IMR-90 (cell line): ENCODE data around the gene TMTC1. TPM values are rescaled to one million over a fixed set of nuclear protein-coding genes. Genes with fewer than 3 reads are reported as not detected.

Experiments
- ATAC-seq: fragments of 200-7000 bp; cut with Tn5 transposase; 2 replicates; pipeline ENCODE4 v1.9.1; 2020; ENCODE audit warnings: low read depth, mild to moderate bottlenecking, moderate library complexity
- BruUV-seq: library from RNA; stranded (reverse); fragments of 400-500 nt; replicated peaks from 2 replicates; lab custom pipeline; 2021; lab: Mats Ljungman, UMichigan
- CTCF ChIA-PET: fragments of 300-600 bp; formaldehyde crosslinking; extraction: SDS; loops from one replicate; lab custom pipeline; 2021; ENCODE audit warnings: antibody characterized with exemption; lab: Yijun Ruan, JAX
- POLR2A ChIA-PET: fragments of 300-600 bp; sonication (Branson Sonifier 250); formaldehyde crosslinking; loops from one replicate; lab custom pipeline; 2022; ENCODE audit warnings: antibody characterized with exemption; ENCODE audit not compliant: unreplicated experiment; lab: Charles Lee
- DNase-seq: peaks from one replicate; pipeline ENCODE4 v3.0.0; 2013
- H2AFZ ChIP-seq: replicated peaks from 2 replicates; pipeline ENCODE3; 2013; ENCODE audit warnings: low read length, mild to moderate bottlenecking; ENCODE audit not compliant: poor library complexity
- H2AK5ac ChIP-seq: 2 replicates; pipeline ENCODE4 v1.6.1; 2013; ENCODE audit warnings: low read depth, low read length, inconsistent platforms
- H2AK9ac ChIP-seq: replicated peaks from 2 replicates; pipeline ENCODE3; 2013; ENCODE audit warnings: mild to moderate bottlenecking, low read depth, low read length, moderate library complexity; ENCODE audit not compliant: poor library complexity
- H2BK120ac ChIP-seq: 2 replicates; pipeline ENCODE4 v1.6.1; 2013; ENCODE audit warnings: low read depth, low read length, inconsistent platforms
- H2BK15ac ChIP-seq: 3 replicates; pipeline ENCODE4 v1.6.1; 2013; ENCODE audit warnings: low read depth, low read length, inconsistent platforms
- H2BK20ac ChIP-seq: 2 replicates; pipeline ENCODE4 v1.6.1; 2013; ENCODE audit warnings: low read depth, mild to moderate bottlenecking, inconsistent platforms, low read length, moderate library complexity
- H2BK5ac ChIP-seq: 2 replicates; pipeline ENCODE4 v1.6.1; 2013; ENCODE audit warnings: mild to moderate bottlenecking, low read depth, low read length, inconsistent platforms; ENCODE audit not compliant: poor library complexity, severe bottlenecking
- H3K14ac ChIP-seq: replicated peaks from 2 replicates; pipeline ENCODE4 v1.6.1; 2013; ENCODE audit warnings: low read depth, low read length, inconsistent platforms
- H3K18ac ChIP-seq: 2 replicates; pipeline ENCODE4 v1.6.1; 2013; ENCODE audit warnings: low read depth, low read length, control low read depth
- H3K23ac ChIP-seq: 2 replicates; pipeline ENCODE4 v1.6.1; 2013; ENCODE audit warnings: low read depth, low read length, inconsistent platforms
- H3K27ac ChIP-seq: 2 replicates; pipeline ENCODE4 v1.5.1; 2013; ENCODE audit warnings: mild to moderate bottlenecking, control low read depth, low read length; ENCODE audit not compliant: insufficient read depth
- H3K27me3 ChIP-seq: 2 replicates; pipeline ENCODE4 v1.6.1; 2013; ENCODE audit warnings: low read length; ENCODE audit not compliant: control insufficient read depth, insufficient read depth
- H3K36me3 ChIP-seq: 2 replicates; pipeline ENCODE4 v1.6.1; 2013; ENCODE audit warnings: low read length, mixed read lengths; ENCODE audit not compliant: control insufficient read depth, insufficient read depth
- H3K4ac ChIP-seq: 2 replicates; pipeline ENCODE4 v1.6.1; 2013; ENCODE audit warnings: low read depth, low read length, inconsistent platforms
- H3K4me1 ChIP-seq: 2 replicates; pipeline ENCODE4 v1.6.1; 2013; ENCODE audit warnings: low read length, mixed read lengths; ENCODE audit not compliant: control insufficient read depth, insufficient read depth
- H3K4me2 ChIP-seq: 2 replicates; pipeline ENCODE4 v1.6.1; 2013; ENCODE audit warnings: low read depth, mild to moderate bottlenecking, control low read depth, low read length, moderate library complexity
- H3K4me3 ChIP-seq: 2 replicates; pipeline ENCODE4 v1.5.1; 2013; ENCODE audit warnings: low read depth, mild to moderate bottlenecking, control low read depth, low read length, moderate library complexity; ENCODE audit not compliant: insufficient read depth
- H3K56ac ChIP-seq: 2 replicates; pipeline ENCODE4 v1.6.1; 2013; ENCODE audit warnings: low read length, inconsistent platforms; ENCODE audit not compliant: insufficient read depth; ENCODE audit errors: extremely low read depth
- H3K79me1 ChIP-seq, 2 experiments: 2 replicates each; pipeline ENCODE4 v1.6.1; 2013; ENCODE audit warnings: low read length in 2 of 2, inconsistent platforms in 1 of 2, low read depth in 1 of 2
- H3K9ac ChIP-seq: 2 replicates; pipeline ENCODE4 v1.6.1; 2013; ENCODE audit warnings: low read depth, low read length, control low read depth
- H3K9me1 ChIP-seq: 2 replicates; pipeline ENCODE4 v1.6.1; 2013; ENCODE audit warnings: low read length, inconsistent platforms; ENCODE audit not compliant: insufficient read depth
- H3K9me3 ChIP-seq: 2 replicates; pipeline ENCODE4 v1.6.1; 2013; ENCODE audit warnings: low read length; ENCODE audit not compliant: control insufficient read depth, insufficient read depth
- H4K20me1 ChIP-seq: 2 replicates; pipeline ENCODE4 v1.6.1; 2013; ENCODE audit warnings: low read length, inconsistent platforms; ENCODE audit not compliant: insufficient read depth
- H4K5ac ChIP-seq: 2 replicates; pipeline ENCODE4 v1.6.1; 2013; ENCODE audit warnings: mild to moderate bottlenecking, low read depth, low read length, control low read depth
- H4K8ac ChIP-seq, 2 experiments: 2 replicates each; pipeline ENCODE4 v1.6.1; 2013; ENCODE audit warnings: low read depth in 2 of 2, low read length in 2 of 2, control low read depth in 1 of 2, inconsistent platforms in 1 of 2
- H4K91ac ChIP-seq: 2 replicates; pipeline ENCODE4 v1.6.1; 2013; ENCODE audit warnings: low read depth, low read length, inconsistent platforms; ENCODE audit not compliant: insufficient read depth
- BHLHE40 ChIP-seq: fragments of 150-350 bp; IDR thresholded peaks from 2 replicates; pipeline ENCODE4 v1.6.1; 2016; ENCODE audit warnings: mild to moderate bottlenecking, low read depth, low read length
- CEBPB ChIP-seq: IDR thresholded peaks from 2 replicates; pipeline ENCODE4 v1.6.1; 2012; ENCODE audit warnings: low read depth, low read length, improper control_type of control experiment
- FOS ChIP-seq: fragments of 150-350 bp; IDR thresholded peaks from 2 replicates; pipeline ENCODE4 v1.6.1; 2016; ENCODE audit warnings: low read depth, low read length
- MAFK ChIP-seq: IDR thresholded peaks from 2 replicates; pipeline ENCODE4 v1.6.1; 2012; ENCODE audit warnings: low read depth, low read length, improper control_type of control experiment
- MXI1 ChIP-seq: IDR thresholded peaks from 2 replicates; pipeline ENCODE4 v1.6.1; 2012; ENCODE audit warnings: low read depth, mild to moderate bottlenecking, low read length, moderate library complexity, borderline replicate concordance
- RAD21 ChIP-seq: IDR thresholded peaks from 2 replicates; pipeline ENCODE4 v1.6.1; 2012; ENCODE audit warnings: low read length, improper control_type of control experiment
- RCOR1 ChIP-seq: IDR thresholded peaks from 2 replicates; pipeline ENCODE4 v1.6.1; 2012; ENCODE audit warnings: mild to moderate bottlenecking, low read length, improper control_type of control experiment; ENCODE audit not compliant: insufficient replicate concordance
- SMC3 ChIP-seq: fragments of 150-350 bp; IDR thresholded peaks from 2 replicates; pipeline ENCODE4 v1.6.1; 2016; ENCODE audit warnings: low read depth, mild to moderate bottlenecking, antibody characterized with exemption, low read length, moderate library complexity
- WGBS, 2 experiments: methylation state at CpG; one replicate each; pipeline versions ENCODE4 v1.1.5 to v1.1.7; 2013; ENCODE audit warnings: missing lambda C conversion rate in 2 of 2; ENCODE audit not compliant: insufficient read length in 1 of 2; ENCODE audit errors: extremely low coverage in 2 of 2; 5-methylcytosine and 5-hydroxymethylcytosine counted together
- dilution Hi-C: fragments of 300-500 bp; cut with HindIII; formaldehyde crosslinking; loops from one replicate; pipeline ENCODE4 v1.14.3; 2018; ENCODE audit warnings: low sequenced_read_pairs; ENCODE audit not compliant: unreplicated experiment
- in situ Hi-C: fragments of 300-500 bp; cut with MboI; formaldehyde crosslinking; loops from 3 replicates; pipeline ENCODE4 v1.14.3; 2019; ENCODE audit warnings: low sequenced_read_pairs, inconsistent platforms, mixed read lengths
- intact Hi-C: fragments of 100-400 bp; cut with micrococcal nuclease; formaldehyde crosslinking; loops from 2 replicates; pipeline ENCODE4 v1.10.0; 2022
- polyA plus RNA-seq, 3 experiments: library from polyadenylated mRNA; depleted of rRNA; stranded (reverse); fragments of >200 nt; gene quantifications; 2 replicates each; pipeline ENCODE4 v1.2.3, GENCODE V29; 2012; ENCODE audit warnings: low replicate concordance in 1 of 3
- total RNA-seq: library from RNA; depleted of rRNA; stranded (reverse); fragments of >200 nt; gene quantifications from 2 replicates; pipeline ENCODE4 v1.2.3, GENCODE V29; 2012
- TF ChIP-seq, protein P1 (sequence below): fragments of 150-350 bp; IDR thresholded peaks from 2 replicates; pipeline ENCODE4 v1.6.1; 2016; ENCODE audit warnings: low read depth, mild to moderate bottlenecking, low read length, moderate library complexity, borderline replicate concordance

Gene TMTC1
- total and polyA plus RNA-seq, 2 of the 4 experiments (the other 2 are of a cell fraction): 12.5 to 36.4 TPM

DNA sequence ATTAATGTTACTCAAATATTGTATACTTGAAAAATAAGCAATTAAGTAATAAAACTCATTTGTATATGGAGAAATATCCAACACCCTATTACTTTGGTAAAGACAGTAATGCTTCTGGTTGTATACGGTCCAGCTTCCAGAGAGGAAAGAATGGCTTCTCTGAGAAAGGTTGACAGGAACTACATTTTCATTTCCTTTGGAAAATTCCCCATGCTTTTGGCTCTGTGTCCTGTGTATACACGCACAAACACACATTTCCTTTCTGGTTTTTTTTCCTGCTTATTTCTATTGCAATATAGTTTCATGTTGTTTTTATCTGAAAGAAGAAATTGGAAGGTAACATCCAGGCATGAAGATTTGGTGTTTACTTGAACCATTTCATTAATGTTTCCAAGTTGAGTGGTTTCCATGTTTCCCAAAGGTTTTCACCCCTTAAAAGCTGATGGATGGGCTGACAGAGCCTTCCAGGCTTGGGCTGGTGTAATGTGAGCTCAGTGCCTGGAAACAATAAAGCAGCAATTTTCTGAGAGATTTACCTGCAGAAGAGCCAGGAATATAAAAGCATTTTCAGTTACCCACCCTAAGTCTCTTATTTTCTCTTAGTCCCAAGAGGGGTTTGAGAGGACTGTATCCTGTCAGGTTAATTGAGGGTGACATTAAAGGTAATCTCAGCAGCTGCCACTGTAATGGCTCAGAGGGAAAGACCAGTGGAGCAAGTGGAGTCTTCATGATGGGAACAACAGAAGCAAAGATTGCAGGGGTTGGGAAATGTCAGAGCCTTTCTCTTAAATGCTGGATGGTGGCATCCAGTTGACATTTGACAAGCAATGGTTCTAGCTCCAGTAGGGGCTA is 33.4 kb upstream of the TMTC1 start:
- no peak overlapping the region for H2BK15ac ChIP-seq
- no peak overlapping the region for H4K5ac ChIP-seq
- no peak overlapping the region for H2BK20ac ChIP-seq
- H3K23ac ChIP-seq: no peak overlapping the region
- no peaks in the 10 kb centered on the region for H4K20me1 ChIP-seq
- H3K56ac ChIP-seq: no peak overlapping the region
- no peak overlapping the region for H4K8ac ChIP-seq
- no peak overlapping the region for H2BK5ac ChIP-seq
- no peaks in the 10 kb centered on the region for H3K9me3 ChIP-seq
- no TSS peak for BruUV-seq
- H2AFZ ChIP-seq: no peak overlapping the region
- H3K4me3 ChIP-seq: no peak overlapping the region
- ATAC-seq (no peak), DNase-seq (no peak)
- no peak overlapping the region for H3K14ac ChIP-seq
- intact Hi-C loops: no loop called here
- no peak overlapping the region for H3K4me2 ChIP-seq
- peaks cover 19% of the 10 kb centered on the region for H3K27me3 ChIP-seq
- no peak overlapping the region for H2BK120ac ChIP-seq
- H3K4me1 ChIP-seq: no peaks in the 10 kb centered on the region
- H3K9me1 ChIP-seq: no peaks in the 10 kb centered on the region
- dilution Hi-C loops: no loop called here
- H2AK9ac ChIP-seq: no peak overlapping the region
- H3K36me3 ChIP-seq: no peaks in the 10 kb centered on the region
- no peak overlapping the region for H3K27ac ChIP-seq
- no peaks in the 10 kb centered on the region for H3K79me1 ChIP-seq
- H4K91ac ChIP-seq: no peak overlapping the region
- H3K9ac ChIP-seq: no peak overlapping the region
- CTCF ChIA-PET: no interaction called here
- no peak overlapping the region for H2AK5ac ChIP-seq
- no peak overlapping the region for H3K18ac ChIP-seq
- no CpG with 5 or more reads among the region's 2 CpGs for WGBS, 2 experiments
- in situ Hi-C loops: no loop called here
- TF ChIP-seq MXI1: no peak
- no peak for TF ChIP-seq SMC3
- no peak for TF ChIP-seq RCOR1
- no peak for TF ChIP-seq MAFK
- no peak for TF ChIP-seq FOS
- TF ChIP-seq CEBPB: no peak
- no peak for TF ChIP-seq RAD21
- TF ChIP-seq, protein P1, sequence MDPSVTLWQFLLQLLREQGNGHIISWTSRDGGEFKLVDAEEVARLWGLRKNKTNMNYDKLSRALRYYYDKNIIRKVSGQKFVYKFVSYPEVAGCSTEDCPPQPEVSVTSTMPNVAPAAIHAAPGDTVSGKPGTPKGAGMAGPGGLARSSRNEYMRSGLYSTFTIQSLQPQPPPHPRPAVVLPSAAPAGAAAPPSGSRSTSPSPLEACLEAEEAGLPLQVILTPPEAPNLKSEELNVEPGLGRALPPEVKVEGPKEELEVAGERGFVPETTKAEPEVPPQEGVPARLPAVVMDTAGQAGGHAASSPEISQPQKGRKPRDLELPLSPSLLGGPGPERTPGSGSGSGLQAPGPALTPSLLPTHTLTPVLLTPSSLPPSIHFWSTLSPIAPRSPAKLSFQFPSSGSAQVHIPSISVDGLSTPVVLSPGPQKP: no peak
- TF ChIP-seq BHLHE40: no peak
- POLR2A ChIA-PET: no interaction called here
- H3K4ac ChIP-seq: no peak overlapping the region
